A549 (cell line): Measurements from ENCODE around the gene DDX25. TPM values are rescaled to one million over a fixed set of nuclear protein-coding genes. Genes with fewer than 3 reads are reported as not detected.

Experiments
- ATAC-seq, 2 experiments: fragments of 200-7000 bp in 1 of 2; fragments of >200 bp in 1 of 2; cut with Nextera tagmentation in 1 of 2; cut with Tn5 transposase in 1 of 2; 3 replicates each; pipeline versions ENCODE4 v1.8.0 to v1.9.1; 2018 to 2020; ENCODE audit warnings: mild to moderate bottlenecking in 1 of 2, moderate library complexity in 1 of 2
- CTCF ChIA-PET: fragments of 300-600 bp; sonication (Branson Sonifier 250); formaldehyde crosslinking; extraction: SDS; loops from one replicate; lab custom pipeline; 2021; ENCODE audit warnings: antibody characterized with exemption, inconsistent platforms; lab: Yijun Ruan, JAX
- POLR2A ChIA-PET: fragments of 350-600 bp; formaldehyde crosslinking; extraction: SDS; loops from one replicate; lab custom pipeline; 2021; ENCODE audit warnings: antibody characterized with exemption, inconsistent platforms; lab: Yijun Ruan, JAX
- DNase-seq, 2 experiments: peaks; one replicate each; pipeline versions ENCODE4 v3.0.0 to v3.0.0-alpha.2; 2011 to 2016; ENCODE audit warnings: low read depth in 1 of 2, low spot score in 1 of 2
- FAIRE-seq: peaks from 2 replicates; lab custom pipeline; 2011; peaks lifted over from hg19 to GRCh38; lab: Jason Lieb, UNC
- H3K27ac ChIP-seq, 2 experiments: fragments of >200 bp; sonication (Bioruptor Twin); formaldehyde crosslinking; 3 replicates each; pipeline ENCODE4 v1.5.1; 2016 to 2017
- H3K4me1 ChIP-seq: fragments of >200 bp; sonication (Bioruptor Twin); formaldehyde crosslinking; 3 replicates; pipeline ENCODE4 v1.6.1; 2016
- H3K4me2 ChIP-seq: fragments of >200 bp; sonication (Bioruptor Twin); formaldehyde crosslinking; 3 replicates; pipeline ENCODE4 v1.6.1; 2016
- H3K4me3 ChIP-seq: fragments of >200 bp; sonication (Bioruptor Twin); formaldehyde crosslinking; 3 replicates; pipeline ENCODE4 v1.5.1; 2016
- H3K9me3 ChIP-seq: fragments of >200 bp; sonication (Bioruptor Twin); formaldehyde crosslinking; 3 replicates; pipeline ENCODE4 v1.6.1; 2016
- BCL3 ChIP-seq: fragments of >200 bp; sonication (Bioruptor Twin); formaldehyde crosslinking; IDR thresholded peaks from 3 replicates; pipeline ENCODE4 v1.6.1; 2016
- CTCF ChIP-seq: fragments of >200 bp; sonication (Bioruptor Twin); formaldehyde crosslinking; IDR thresholded peaks from 3 replicates; pipeline ENCODE4 v1.5.1; 2016
- E2F6 ChIP-seq: IDR thresholded peaks from 2 replicates; pipeline ENCODE4 v1.6.1; 2012; ENCODE audit warnings: low read depth, borderline replicate concordance
- EP300 ChIP-seq, 2 experiments: fragments of >200 bp; sonication (Bioruptor Twin); formaldehyde crosslinking; IDR thresholded peaks; 2 replicates in 1 of 2; 3 replicates in 1 of 2; pipeline ENCODE4 v1.6.1; 2016 to 2017
- FOXS1 ChIP-seq: fragments of 250-450 bp; sonication (Bioruptor Pico); IDR thresholded peaks from 2 replicates; pipeline ENCODE4 v1.5.0; 2020; ENCODE audit warnings: mild to moderate bottlenecking, moderate library complexity
- HDAC2 ChIP-seq: fragments of 200-600 bp; sonication (generic); IDR thresholded peaks from 2 replicates; pipeline ENCODE4 v1.6.1; 2016
- KDM1A ChIP-seq: fragments of 200-600 bp; sonication (generic); IDR thresholded peaks from 2 replicates; pipeline ENCODE4 v1.6.1; 2016; ENCODE audit warnings: low read depth, mild to moderate bottlenecking
- MYC ChIP-seq: IDR thresholded peaks from 2 replicates; pipeline ENCODE4 v1.6.1; 2012; ENCODE audit warnings: mild to moderate bottlenecking, inconsistent platforms, low read length, improper control_type of control experiment, borderline replicate concordance
- PHF8 ChIP-seq: fragments of 200-600 bp; sonication (generic); IDR thresholded peaks from 2 replicates; pipeline ENCODE4 v1.6.1; 2016; ENCODE audit warnings: low read depth, mild to moderate bottlenecking, antibody characterized with exemption, moderate library complexity, borderline replicate concordance
- POLR2A ChIP-seq: IDR thresholded peaks from 2 replicates; pipeline ENCODE4 v1.6.1; 2012; ENCODE audit warnings: mild to moderate bottlenecking, low read length
- RARB ChIP-seq: fragments of 250-450 bp; sonication (Bioruptor Pico); IDR thresholded peaks from 2 replicates; pipeline ENCODE4 v1.8.0; 2021; ENCODE audit warnings: mild to moderate bottlenecking, moderate library complexity
- SMC3 ChIP-seq: fragments of >200 bp; sonication (Bioruptor Twin); formaldehyde crosslinking; IDR thresholded peaks from 3 replicates; pipeline ENCODE4 v1.6.1; 2018; ENCODE audit warnings: inconsistent platforms
- ZC3H11A ChIP-seq: fragments of 450-650 bp; IDR thresholded peaks from 2 replicates; pipeline ENCODE4 v1.6.1; 2014; ENCODE audit warnings: antibody characterized with exemption, mild to moderate bottlenecking
- ZFP36 ChIP-seq: fragments of 450-650 bp; IDR thresholded peaks from 2 replicates; pipeline ENCODE4 v1.6.1; 2014; ENCODE audit warnings: borderline replicate concordance; ENCODE audit not compliant: partially characterized antibody
- ZNF302 ChIP-seq: fragments of 250-450 bp; sonication (Bioruptor Pico); IDR thresholded peaks from 2 replicates; pipeline ENCODE4 v1.9.0; 2021; ENCODE audit warnings: inconsistent platforms, mild to moderate bottlenecking, moderate library complexity
- ZSCAN20 ChIP-seq: fragments of 250-450 bp; sonication (Bioruptor Pico); IDR thresholded peaks from 2 replicates; pipeline ENCODE4 v1.8.0; 2022; ENCODE audit warnings: mild to moderate bottlenecking, moderate library complexity
- WGBS: methylation state at CpG from one replicate; pipeline ENCODE4 v1.1.6; 2017; ENCODE audit errors: missing lambda C conversion rate; 5-methylcytosine and 5-hydroxymethylcytosine counted together
- polyA plus RNA-seq, 4 experiments: library from polyadenylated mRNA; depleted of rRNA in 3 of 4; stranded (reverse); fragments of >200 nt; fragmentation: RNase III in 1 of 4; extraction: RNeasy Plus Mini Kit Qiagen cat#74134 plus additional on column Dnase treatment in 1 of 4; gene quantifications; 2 replicates in 3 of 4; 3 replicates in 1 of 4; pipeline ENCODE4 v1.2.3, GENCODE V29; 2011 to 2017
- TF ChIP-seq, protein P1 (sequence below): fragments of 200-600 bp; sonication (generic); IDR thresholded peaks from 2 replicates; pipeline ENCODE4 v1.6.1; 2016; ENCODE audit warnings: antibody characterized with exemption, mild to moderate bottlenecking, moderate library complexity
- TF ChIP-seq, protein P2 (sequence below): fragments of 250-450 bp; sonication (Bioruptor Pico); IDR thresholded peaks from 2 replicates; pipeline ENCODE4 v1.5.0; 2021; ENCODE audit warnings: mild to moderate bottlenecking, moderate library complexity, borderline replicate concordance

The DDX25 gene
- polyA plus RNA-seq, 2 of the 4 experiments (the other 2 are of a cell fraction): 0.01 TPM; not detected in 1

- ATAC-seq: no peak
- TF ChIP-seq RARB (CRISPR knock-in tag) (no peak), HDAC2 (no peak), POLR2A (no peak), ZSCAN20 (CRISPR knock-in tag) (no peak), ZC3H11A (no peak), PHF8 (no peak), MYC (no peak), ZFP36 (no peak), SMC3 (no peak), BCL3 (no peak), CTCF (no peak), FOXS1 (CRISPR knock-in tag) (no peak), ZNF302 (CRISPR knock-in tag) (no peak), EP300 (IDR thresholded peaks at IDR 0.05) (no peak), E2F6 (no peak), KDM1A (no peak)
- TF ChIP-seq, protein P1, sequence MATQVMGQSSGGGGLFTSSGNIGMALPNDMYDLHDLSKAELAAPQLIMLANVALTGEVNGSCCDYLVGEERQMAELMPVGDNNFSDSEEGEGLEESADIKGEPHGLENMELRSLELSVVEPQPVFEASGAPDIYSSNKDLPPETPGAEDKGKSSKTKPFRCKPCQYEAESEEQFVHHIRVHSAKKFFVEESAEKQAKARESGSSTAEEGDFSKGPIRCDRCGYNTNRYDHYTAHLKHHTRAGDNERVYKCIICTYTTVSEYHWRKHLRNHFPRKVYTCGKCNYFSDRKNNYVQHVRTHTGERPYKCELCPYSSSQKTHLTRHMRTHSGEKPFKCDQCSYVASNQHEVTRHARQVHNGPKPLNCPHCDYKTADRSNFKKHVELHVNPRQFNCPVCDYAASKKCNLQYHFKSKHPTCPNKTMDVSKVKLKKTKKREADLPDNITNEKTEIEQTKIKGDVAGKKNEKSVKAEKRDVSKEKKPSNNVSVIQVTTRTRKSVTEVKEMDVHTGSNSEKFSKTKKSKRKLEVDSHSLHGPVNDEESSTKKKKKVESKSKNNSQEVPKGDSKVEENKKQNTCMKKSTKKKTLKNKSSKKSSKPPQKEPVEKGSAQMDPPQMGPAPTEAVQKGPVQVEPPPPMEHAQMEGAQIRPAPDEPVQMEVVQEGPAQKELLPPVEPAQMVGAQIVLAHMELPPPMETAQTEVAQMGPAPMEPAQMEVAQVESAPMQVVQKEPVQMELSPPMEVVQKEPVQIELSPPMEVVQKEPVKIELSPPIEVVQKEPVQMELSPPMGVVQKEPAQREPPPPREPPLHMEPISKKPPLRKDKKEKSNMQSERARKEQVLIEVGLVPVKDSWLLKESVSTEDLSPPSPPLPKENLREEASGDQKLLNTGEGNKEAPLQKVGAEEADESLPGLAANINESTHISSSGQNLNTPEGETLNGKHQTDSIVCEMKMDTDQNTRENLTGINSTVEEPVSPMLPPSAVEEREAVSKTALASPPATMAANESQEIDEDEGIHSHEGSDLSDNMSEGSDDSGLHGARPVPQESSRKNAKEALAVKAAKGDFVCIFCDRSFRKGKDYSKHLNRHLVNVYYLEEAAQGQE: no peak
- TF ChIP-seq, protein P2, sequence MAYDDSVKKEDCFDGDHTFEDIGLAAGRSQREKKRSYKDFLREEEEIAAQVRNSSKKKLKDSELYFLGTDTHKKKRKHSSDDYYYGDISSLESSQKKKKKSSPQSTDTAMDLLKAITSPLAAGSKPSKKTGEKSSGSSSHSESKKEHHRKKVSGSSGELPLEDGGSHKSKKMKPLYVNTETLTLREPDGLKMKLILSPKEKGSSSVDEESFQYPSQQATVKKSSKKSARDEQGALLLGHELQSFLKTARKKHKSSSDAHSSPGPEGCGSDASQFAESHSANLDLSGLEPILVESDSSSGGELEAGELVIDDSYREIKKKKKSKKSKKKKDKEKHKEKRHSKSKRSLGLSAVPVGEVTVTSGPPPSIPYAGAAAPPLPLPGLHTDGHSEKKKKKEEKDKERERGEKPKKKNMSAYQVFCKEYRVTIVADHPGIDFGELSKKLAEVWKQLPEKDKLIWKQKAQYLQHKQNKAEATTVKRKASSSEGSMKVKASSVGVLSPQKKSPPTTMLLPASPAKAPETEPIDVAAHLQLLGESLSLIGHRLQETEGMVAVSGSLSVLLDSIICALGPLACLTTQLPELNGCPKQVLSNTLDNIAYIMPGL (CRISPR knock-in tag): no peak
- no peak for DNase-seq
- no peaks in the 10 kb centered on the region for H3K4me1 ChIP-seq
- ChIA-PET CTCF (interaction anchor here (0.7 to 6.7 kb wide), 7 partner anchors 16 to 363 kb away, joined by 3 to 38 read pairs (median 6); partner anchors contain the start of gene CDON), POLR2A (no interaction called here)
- no peaks in the 10 kb centered on the region for H3K9me3 ChIP-seq
- FAIRE-seq: no peak
- H3K4me3 ChIP-seq: no peak overlapping the region
- H3K27ac ChIP-seq: no peak overlapping the region
- 76% methylated on average over 9 of the region's 9 CpGs for WGBS
- no peak overlapping the region for H3K4me2 ChIP-seq
These were observed 39.5 kb downstream of the DDX25 start for GRCh38 chr11:125943661-125944349.
